HFF-Myc (cell line): ENCODE data around the gene CYP2J2.
"Not testable (repeated sequence)": the region's sequence is repeated elsewhere in the genome, so short reads cannot be mapped to it uniquely, and the experiment has no call there.

Experiments used
- DNase-seq: peaks from one replicate; pipeline ENCODE4 v3.0.0-alpha.2; 2011; ENCODE audit warnings: low read depth; ENCODE audit errors: extremely low read depth
- H3K4me3 ChIP-seq: replicated peaks from 2 replicates; pipeline ENCODE4 v1.5.1; 2011; ENCODE audit warnings: low read depth, mild to moderate bottlenecking, control low read depth, low read length
- TF ChIP-seq, protein P1 (sequence below): IDR thresholded peaks from 2 replicates; pipeline ENCODE4 v1.5.1; 2012; ENCODE audit warnings: mild to moderate bottlenecking, low read depth, low read length, control low read depth; ENCODE audit errors: missing control alignments

CYP2J2 gene

DNA sequence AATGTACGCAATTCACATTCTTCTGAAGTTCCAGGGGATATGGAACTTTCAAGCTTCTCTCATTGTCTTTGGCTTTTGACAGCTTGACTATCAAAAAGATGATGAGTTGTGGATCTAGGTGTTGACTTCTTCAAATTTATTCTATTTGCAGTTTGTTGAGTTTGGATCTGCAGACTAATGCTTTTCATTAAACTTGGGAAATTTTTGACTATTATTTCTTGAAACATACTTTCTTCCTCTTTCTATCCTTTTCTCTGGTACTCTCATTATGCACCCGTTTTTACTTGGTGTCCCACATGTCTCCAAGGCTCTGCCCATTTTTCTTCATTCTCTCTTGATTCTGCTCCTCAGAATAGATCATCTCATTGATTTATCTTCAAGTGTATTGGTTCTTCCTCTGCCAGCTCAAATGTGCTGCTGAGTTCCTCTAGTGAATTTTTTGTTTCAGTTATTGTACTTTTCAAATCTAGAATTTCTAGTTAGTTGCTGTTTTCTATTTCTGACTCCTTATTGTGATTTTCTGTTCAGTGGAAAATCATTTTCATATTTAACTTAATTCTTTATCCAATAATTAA, 49.4 kb downstream of the CYP2J2 start:
- no peak for DNase-seq
- no peak overlapping the region for H3K4me3 ChIP-seq
- TF ChIP-seq, protein P1, sequence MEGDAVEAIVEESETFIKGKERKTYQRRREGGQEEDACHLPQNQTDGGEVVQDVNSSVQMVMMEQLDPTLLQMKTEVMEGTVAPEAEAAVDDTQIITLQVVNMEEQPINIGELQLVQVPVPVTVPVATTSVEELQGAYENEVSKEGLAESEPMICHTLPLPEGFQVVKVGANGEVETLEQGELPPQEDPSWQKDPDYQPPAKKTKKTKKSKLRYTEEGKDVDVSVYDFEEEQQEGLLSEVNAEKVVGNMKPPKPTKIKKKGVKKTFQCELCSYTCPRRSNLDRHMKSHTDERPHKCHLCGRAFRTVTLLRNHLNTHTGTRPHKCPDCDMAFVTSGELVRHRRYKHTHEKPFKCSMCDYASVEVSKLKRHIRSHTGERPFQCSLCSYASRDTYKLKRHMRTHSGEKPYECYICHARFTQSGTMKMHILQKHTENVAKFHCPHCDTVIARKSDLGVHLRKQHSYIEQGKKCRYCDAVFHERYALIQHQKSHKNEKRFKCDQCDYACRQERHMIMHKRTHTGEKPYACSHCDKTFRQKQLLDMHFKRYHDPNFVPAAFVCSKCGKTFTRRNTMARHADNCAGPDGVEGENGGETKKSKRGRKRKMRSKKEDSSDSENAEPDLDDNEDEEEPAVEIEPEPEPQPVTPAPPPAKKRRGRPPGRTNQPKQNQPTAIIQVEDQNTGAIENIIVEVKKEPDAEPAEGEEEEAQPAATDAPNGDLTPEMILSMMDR: no peak

DNA sequence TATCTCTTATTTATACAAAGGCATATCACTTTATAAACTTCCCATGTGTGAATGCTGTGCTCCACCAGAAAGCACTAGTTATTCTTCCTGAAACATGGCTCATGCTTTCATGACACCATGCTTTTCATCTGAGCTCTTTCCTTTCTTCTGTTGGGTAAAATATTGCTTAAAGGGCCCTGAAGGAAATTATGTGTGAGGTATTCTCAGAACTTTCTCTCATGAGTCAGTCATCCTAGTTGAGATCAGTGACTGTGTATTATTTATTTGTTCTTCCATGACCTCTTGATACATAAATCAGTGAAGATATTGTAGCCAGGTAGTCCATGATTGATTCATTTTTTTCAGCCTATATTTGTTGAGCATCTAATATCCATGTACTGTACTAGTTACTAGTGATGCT, 54.8 kb downstream of the CYP2J2 start:
- no peak overlapping the region for H3K4me3 ChIP-seq
- DNase-seq: no peak
- TF ChIP-seq, protein P1: no peak

DNA sequence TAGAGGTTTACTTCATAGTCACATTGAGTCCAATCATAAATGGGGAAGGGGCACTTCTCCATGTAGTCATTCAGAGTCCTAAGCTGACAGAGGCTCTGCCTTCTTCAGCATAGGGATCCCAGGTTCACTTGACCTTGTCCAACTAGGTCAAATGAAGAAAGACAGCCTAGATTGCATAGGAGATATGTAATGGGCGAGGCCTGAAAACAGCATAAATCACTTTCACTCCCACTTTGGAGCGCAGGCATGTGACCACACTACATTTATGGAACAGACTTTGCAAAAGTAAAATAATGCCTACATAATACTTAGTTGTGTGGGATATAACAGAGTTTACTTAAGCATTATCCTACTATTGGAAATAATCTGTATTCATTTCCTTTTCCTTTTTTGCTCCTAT, 60.1 kb downstream of the CYP2J2 start:
- DNase-seq: no peak
- TF ChIP-seq, protein P1: no peak
- H3K4me3 ChIP-seq: no peak overlapping the region

DNA sequence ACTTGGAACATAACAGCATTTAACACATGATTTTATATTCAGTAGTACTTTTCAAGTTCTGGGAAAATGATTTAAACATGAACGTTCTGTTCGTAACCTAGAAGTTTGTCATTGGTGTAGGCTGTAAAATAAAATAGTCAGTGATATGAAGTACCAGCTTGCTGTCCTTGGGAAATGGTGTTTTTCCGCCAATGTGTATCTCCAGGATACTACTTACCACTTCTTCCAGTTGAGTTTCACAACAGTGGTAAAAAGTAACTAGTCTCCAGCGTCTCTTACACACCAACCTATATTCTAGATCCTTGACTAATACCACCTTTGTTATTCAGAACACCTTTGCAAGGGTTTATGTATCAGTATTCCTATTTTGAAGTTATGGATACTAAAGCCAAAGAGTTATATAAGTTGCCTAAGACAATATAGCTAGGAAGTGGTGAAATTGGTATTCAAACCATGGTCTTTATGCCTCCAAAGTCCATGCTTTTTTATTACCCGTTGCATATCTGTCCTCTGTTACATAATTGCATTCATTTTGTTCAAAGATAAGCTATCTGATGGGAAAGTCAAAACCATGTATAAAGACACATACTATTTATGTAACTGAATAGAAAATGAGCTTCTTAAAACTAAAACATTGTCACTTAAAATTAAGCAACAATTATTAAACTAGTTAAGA, 68.8 kb downstream of the CYP2J2 start:
- no peak for DNase-seq

DNA sequence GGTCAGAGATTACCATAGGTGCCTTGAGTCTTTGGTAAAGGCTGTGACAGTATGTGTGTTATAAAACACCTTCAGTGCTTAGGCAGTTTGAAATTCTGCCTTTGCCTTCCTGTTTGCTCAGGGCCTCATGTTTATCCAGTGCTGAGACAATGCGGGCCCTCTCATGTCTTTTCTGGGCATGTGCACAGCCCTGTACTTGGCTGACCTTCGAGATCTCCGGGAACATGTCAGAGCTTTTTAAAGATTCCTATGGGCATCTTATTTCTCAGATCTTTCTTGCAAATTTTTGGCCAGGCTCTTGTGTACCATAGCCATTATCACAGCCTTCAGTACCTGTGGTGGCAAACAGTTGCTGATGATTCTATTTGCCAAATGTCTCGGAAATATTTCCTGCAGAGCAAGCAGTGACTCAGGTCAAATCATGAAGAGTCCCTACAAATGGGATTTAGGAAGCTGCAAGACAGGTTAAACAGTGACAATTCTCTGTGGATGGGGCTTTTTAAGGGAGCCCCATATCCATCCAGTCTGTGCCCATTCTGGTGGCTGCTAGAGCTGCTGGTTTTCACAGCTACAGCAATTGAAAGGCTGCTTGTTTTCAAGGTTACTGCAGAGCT, 69.7 kb downstream of the CYP2J2 start:
- TF ChIP-seq, protein P1: no peak
- no peak for DNase-seq
- H3K4me3 ChIP-seq: no peak overlapping the region

More for the DNA sequence above, 68.8 kb downstream of the CYP2J2 start:
- TF ChIP-seq, protein P1: no peak
- no peak overlapping the region for H3K4me3 ChIP-seq

DNA sequence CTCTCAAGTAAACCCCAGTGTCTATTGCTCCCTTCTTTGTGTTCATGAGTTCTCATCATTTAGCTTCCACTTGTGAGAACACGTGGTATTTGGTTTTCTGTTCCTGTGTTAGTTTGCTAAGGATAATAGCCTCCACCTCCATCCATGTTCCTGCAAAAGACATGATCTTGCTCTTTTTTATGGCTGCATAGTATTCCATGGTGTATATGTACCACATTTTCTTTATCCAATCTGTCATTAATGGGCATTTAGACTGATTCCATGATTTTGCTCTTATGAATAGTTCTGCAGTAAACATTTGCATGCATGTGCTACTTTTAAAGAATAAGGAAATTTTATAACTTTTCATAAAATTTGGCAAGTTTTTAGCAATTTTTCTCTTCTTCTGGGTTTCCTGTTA, 71.3 kb downstream of the CYP2J2 start:
- not testable (repeated sequence) for H3K4me3 ChIP-seq, DNase-seq

DNA sequence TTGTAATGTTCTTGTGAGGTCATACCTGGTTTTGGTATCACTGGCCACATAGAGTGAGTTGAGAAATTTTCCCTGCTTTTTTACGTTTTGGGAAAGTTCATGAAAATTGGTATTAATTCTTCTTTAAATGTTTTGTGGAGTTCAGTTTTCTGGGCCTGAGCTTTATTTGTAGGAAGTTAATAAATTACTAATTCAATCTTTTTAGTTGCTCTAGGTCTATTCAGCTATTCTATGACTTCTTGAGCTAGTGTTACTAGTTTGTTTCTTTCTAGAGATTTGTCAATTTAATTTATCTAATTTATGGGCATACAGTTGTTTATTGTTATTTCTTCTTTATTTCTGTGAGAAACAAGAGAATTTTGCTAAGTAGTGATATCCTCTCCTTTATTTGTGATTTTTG, 74.5 kb downstream of the CYP2J2 start:
- H3K4me3 ChIP-seq: no peak overlapping the region
- no peak for DNase-seq
- TF ChIP-seq, protein P1: no peak
